Measurements from ENCODE around the gene ADARB1.

Gene ADARB1

GRCh38 chr21:45074818-45075595 lies 627 bp downstream of the ADARB1 start:
- no peak; the same call in 1 of the 2 replicates for TF ChIP-seq CTCF (conservative IDR thresholded peaks at IDR 0.05)
- H3K27ac ChIP-seq = peak overlapping the region; percentile 100

GRCh38 chr21:45075596-45076244 lies 1.3 kb downstream of the ADARB1 start:
- H3K27ac ChIP-seq = peak overlapping the region; percentile 100
- TF ChIP-seq CTCF (conservative IDR thresholded peaks at IDR 0.05) = no peak

GRCh38 chr21:45076245-45076711 lies 1.9 kb downstream of the ADARB1 start:
- peak overlapping the region; percentile 100 for H3K27ac ChIP-seq
- no peak for TF ChIP-seq CTCF (conservative IDR thresholded peaks at IDR 0.05)

- TF ChIP-seq CTCF (conservative IDR thresholded peaks at IDR 0.05) = no peak
- H3K27ac ChIP-seq = peak overlapping the region; percentile 100
Observed at GRCh38 chr21:45078371-45078770, 4.0 kb downstream of the ADARB1 start.

GRCh38 chr21:45078877-45079281 lies 4.5 kb downstream of the ADARB1 start:
- TF ChIP-seq CTCF (conservative IDR thresholded peaks at IDR 0.05) = no peak
- H3K27ac ChIP-seq = no peak overlapping the region

- H3K27ac ChIP-seq = no peak overlapping the region
- no peak for TF ChIP-seq CTCF (conservative IDR thresholded peaks at IDR 0.05)
Observed at GRCh38 chr21:45079351-45079750, 5.0 kb downstream of the ADARB1 start.

GRCh38 chr21:45080232-45080631 lies 5.9 kb downstream of the ADARB1 start:
- no peak overlapping the region for H3K27ac ChIP-seq
- TF ChIP-seq CTCF (conservative IDR thresholded peaks at IDR 0.05) = no peak

Data from VCaP (cell line).